Hepatocyte (in vitro differentiated cells): ENCODE data around the gene ARRB1.

ENCODE experiments used
- CTCF ChIP-seq: fragments of 200-600 bp; sonication (generic); IDR thresholded peaks from 2 replicates; pipeline ENCODE4 v1.5.1; 2016; ENCODE audit warnings: antibody characterized with exemption, mild to moderate bottlenecking; ENCODE audit not compliant: poor library complexity
- EZH2 ChIP-seq: fragments of 200-600 bp; sonication (generic); IDR thresholded peaks from 2 replicates; pipeline ENCODE4 v1.6.1; 2016; ENCODE audit warnings: antibody characterized with exemption, mild to moderate bottlenecking, borderline replicate concordance

- TF ChIP-seq CTCF (no peak), EZH2 (no peak)
Measured at GRCh38 chr11:75351791-75352587, 528 bp upstream of the ARRB1 start.
